HepG2 (cell line): ENCODE results near the gene ABCA13.

ENCODE experiments used
- CTCF ChIP-seq: sonication (generic); formaldehyde crosslinking; IDR thresholded peaks from 2 replicates; pipeline ENCODE4 v1.5.0; 2020; ENCODE audit warnings: mild to moderate bottlenecking, missing genetic modification reagents, moderate library complexity
- EZH2 ChIP-seq: conservative IDR thresholded peaks from 2 replicates; pipeline ENCODE4 v1.6.1; 2012; ENCODE audit warnings: mild to moderate bottlenecking, low read depth, low read length, moderate library complexity
- FOSL1 ChIP-seq: sonication (generic); formaldehyde crosslinking; IDR thresholded peaks from 2 replicates; pipeline ENCODE4 v1.9.0; 2021; ENCODE audit warnings: missing genetic modification reagents, borderline replicate concordance
- HIVEP1 ChIP-seq: sonication (generic); formaldehyde crosslinking; IDR thresholded peaks from 2 replicates; pipeline ENCODE4 v1.4.0; 2020; ENCODE audit warnings: mild to moderate bottlenecking, missing genetic modification reagents
- MED1 ChIP-seq: sonication (generic); formaldehyde crosslinking; IDR thresholded peaks from 2 replicates; pipeline ENCODE4 v1.4.0; 2020; ENCODE audit warnings: missing genetic modification reagents
- NFE2 ChIP-seq: sonication (generic); formaldehyde crosslinking; IDR thresholded peaks from 2 replicates; pipeline ENCODE4 v1.4.0; 2020; ENCODE audit warnings: missing genetic modification reagents
- STAT5B ChIP-seq: sonication (generic); formaldehyde crosslinking; IDR thresholded peaks from 2 replicates; pipeline ENCODE4 v1.4.0; 2020; ENCODE audit warnings: missing genetic modification reagents
- TBP ChIP-seq: sonication (generic); formaldehyde crosslinking; IDR thresholded peaks from 2 replicates; pipeline ENCODE4 v1.5.0; 2020; ENCODE audit warnings: missing genetic modification reagents
- ZNF878 ChIP-seq: sonication (generic); formaldehyde crosslinking; IDR thresholded peaks from 2 replicates; pipeline ENCODE4 v1.8.1; 2023; ENCODE audit warnings: mild to moderate bottlenecking, missing genetic modification reagents, moderate library complexity
- TF ChIP-seq, protein P1 (sequence below): sonication (generic); formaldehyde crosslinking; IDR thresholded peaks from 2 replicates; pipeline ENCODE4 v1.8.0; 2023; ENCODE audit warnings: mild to moderate bottlenecking, missing genetic modification reagents

GRCh38 chr7:48428091-48428684, 256.9 kb downstream of the ABCA13 start:
- TF ChIP-seq TBP (CRISPR knock-in tag): no peak
- no peak for TF ChIP-seq CTCF (CRISPR knock-in tag)
- TF ChIP-seq EZH2: no peak
- no peak for TF ChIP-seq FOSL1 (CRISPR knock-in tag)
- no peak for TF ChIP-seq NFE2 (CRISPR knock-in tag)
- TF ChIP-seq HIVEP1 (CRISPR knock-in tag): no peak
- TF ChIP-seq STAT5B (CRISPR knock-in tag): no peak
- no peak for TF ChIP-seq ZNF878 (CRISPR knock-in tag)
- no peak for TF ChIP-seq MED1 (CRISPR knock-in tag)
- TF ChIP-seq, protein P1, sequence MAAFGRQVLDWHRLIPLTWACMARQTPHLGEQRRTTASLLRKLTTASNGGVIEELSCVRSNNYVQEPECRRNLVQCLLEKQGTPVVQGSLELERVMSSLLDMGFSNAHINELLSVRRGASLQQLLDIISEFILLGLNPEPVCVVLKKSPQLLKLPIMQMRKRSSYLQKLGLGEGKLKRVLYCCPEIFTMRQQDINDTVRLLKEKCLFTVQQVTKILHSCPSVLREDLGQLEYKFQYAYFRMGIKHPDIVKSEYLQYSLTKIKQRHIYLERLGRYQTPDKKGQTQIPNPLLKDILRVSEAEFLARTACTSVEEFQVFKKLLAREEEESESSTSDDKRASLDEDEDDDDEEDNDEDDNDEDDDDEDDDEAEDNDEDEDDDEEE (CRISPR knock-in tag): no peak
